Measurements from ENCODE around the gene IL6R. TPM values are rescaled to one million over a fixed set of nuclear protein-coding genes. Genes with fewer than 3 reads are reported as not detected.

The IL6R gene
- total and polyA plus RNA-seq, 4 donors: 18.8 to 67.6 (median 35.3) TPM

GRCh38 chr1:154416471-154417337, 11.6 kb downstream of the IL6R start:
- Histone ChIP-seq H3K36me3 (ENCODE audit: control insufficient read depth in 4 of 4, insufficient read depth in 3 of 4, low read depth in 1 of 4, low read length in 3 of 4) (peaks cover 0 to 6% (median 0%) of the 10 kb centered on the region in 4 donors), H3K4me3 (ENCODE audit: low read depth in 1 of 3, low read length in 3 of 3) (no peak overlapping the region), H3K27me3 (ENCODE audit: control insufficient read depth in 4 of 4, insufficient read depth in 4 of 4, low read length in 3 of 4) (no peaks in the 10 kb centered on the region), H3K27ac (ENCODE audit: low read depth in 1 of 2, low read length in 2 of 2) (peak overlapping the region; percentile 40 to 88), H3K9ac (ENCODE audit: low read depth in 1 of 2, low read length in 2 of 2) (no peak overlapping the region), H3K9me3 (ENCODE audit: control insufficient read depth in 4 of 4, low read length in 3 of 4) (no peaks in the 10 kb centered on the region), H3K4me1 (ENCODE audit: control insufficient read depth in 4 of 4, insufficient read depth in 4 of 4, low read length in 3 of 4) (peaks cover 23 to 81% (median 55%) of the 10 kb centered on the region in 4 donors)
- TF ChIP-seq, protein P1, sequence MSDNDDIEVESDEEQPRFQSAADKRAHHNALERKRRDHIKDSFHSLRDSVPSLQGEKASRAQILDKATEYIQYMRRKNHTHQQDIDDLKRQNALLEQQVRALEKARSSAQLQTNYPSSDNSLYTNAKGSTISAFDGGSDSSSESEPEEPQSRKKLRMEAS (IDR thresholded peaks at IDR 0.05): no peak
- no peak for DNase-seq (ENCODE audit: low spot score)
- 89% methylated on average over 10 of the region's 10 CpGs for WGBS

DNA sequence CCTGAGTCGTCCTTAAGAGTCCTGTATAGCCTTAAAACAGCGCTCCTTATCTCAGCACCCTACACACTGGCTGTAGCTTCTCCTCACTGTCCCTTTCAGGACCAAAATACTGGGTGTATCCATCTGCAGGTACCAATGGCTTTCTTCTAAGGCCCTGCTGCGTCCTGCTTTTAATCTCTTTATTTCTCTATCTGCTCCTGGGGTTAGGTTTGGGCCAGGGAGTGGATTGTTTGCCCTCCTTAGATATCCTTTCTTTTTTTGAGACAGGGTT, 12.1 kb downstream of the IL6R start:
- Histone ChIP-seq H3K4me1 (ENCODE audit: control insufficient read depth in 4 of 4, insufficient read depth in 4 of 4, low read length in 3 of 4) (peaks cover 23 to 80% (median 55%) of the 10 kb centered on the region in 4 donors), H3K9ac (ENCODE audit: low read depth in 1 of 2, low read length in 2 of 2) (no peak overlapping the region), H3K27ac (ENCODE audit: low read depth in 1 of 2, low read length in 2 of 2) (peak overlapping the region; percentile 40 to 88), H3K36me3 (ENCODE audit: control insufficient read depth in 4 of 4, insufficient read depth in 3 of 4, low read depth in 1 of 4, low read length in 3 of 4) (peaks cover 0 to 6% (median 0%) of the 10 kb centered on the region in 4 donors), H3K27me3 (ENCODE audit: control insufficient read depth in 4 of 4, insufficient read depth in 4 of 4, low read length in 3 of 4) (no peaks in the 10 kb centered on the region), H3K9me3 (ENCODE audit: control insufficient read depth in 4 of 4, low read length in 3 of 4) (no peaks in the 10 kb centered on the region), H3K4me3 (ENCODE audit: low read depth in 1 of 3, low read length in 3 of 3) (no peak overlapping the region)
- TF ChIP-seq SP1 (IDR thresholded peaks at IDR 0.05) (no peak), RAD21 (IDR thresholded peaks at IDR 0.05) (no peak), JUND (IDR thresholded peaks at IDR 0.05) (no peak), FOXA1 (IDR thresholded peaks at IDR 0.05) (no peak), HNF4G (IDR thresholded peaks at IDR 0.05) (no peak), HNF4A (conservative IDR thresholded peaks at IDR 0.05) (no peak), YY1 (IDR thresholded peaks at IDR 0.05) (no peak)
- TF ChIP-seq, protein P2, sequence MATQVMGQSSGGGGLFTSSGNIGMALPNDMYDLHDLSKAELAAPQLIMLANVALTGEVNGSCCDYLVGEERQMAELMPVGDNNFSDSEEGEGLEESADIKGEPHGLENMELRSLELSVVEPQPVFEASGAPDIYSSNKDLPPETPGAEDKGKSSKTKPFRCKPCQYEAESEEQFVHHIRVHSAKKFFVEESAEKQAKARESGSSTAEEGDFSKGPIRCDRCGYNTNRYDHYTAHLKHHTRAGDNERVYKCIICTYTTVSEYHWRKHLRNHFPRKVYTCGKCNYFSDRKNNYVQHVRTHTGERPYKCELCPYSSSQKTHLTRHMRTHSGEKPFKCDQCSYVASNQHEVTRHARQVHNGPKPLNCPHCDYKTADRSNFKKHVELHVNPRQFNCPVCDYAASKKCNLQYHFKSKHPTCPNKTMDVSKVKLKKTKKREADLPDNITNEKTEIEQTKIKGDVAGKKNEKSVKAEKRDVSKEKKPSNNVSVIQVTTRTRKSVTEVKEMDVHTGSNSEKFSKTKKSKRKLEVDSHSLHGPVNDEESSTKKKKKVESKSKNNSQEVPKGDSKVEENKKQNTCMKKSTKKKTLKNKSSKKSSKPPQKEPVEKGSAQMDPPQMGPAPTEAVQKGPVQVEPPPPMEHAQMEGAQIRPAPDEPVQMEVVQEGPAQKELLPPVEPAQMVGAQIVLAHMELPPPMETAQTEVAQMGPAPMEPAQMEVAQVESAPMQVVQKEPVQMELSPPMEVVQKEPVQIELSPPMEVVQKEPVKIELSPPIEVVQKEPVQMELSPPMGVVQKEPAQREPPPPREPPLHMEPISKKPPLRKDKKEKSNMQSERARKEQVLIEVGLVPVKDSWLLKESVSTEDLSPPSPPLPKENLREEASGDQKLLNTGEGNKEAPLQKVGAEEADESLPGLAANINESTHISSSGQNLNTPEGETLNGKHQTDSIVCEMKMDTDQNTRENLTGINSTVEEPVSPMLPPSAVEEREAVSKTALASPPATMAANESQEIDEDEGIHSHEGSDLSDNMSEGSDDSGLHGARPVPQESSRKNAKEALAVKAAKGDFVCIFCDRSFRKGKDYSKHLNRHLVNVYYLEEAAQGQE (IDR thresholded peaks at IDR 0.05): peak; percentile 63
- no peak for DNase-seq (ENCODE audit: low spot score)
- WGBS: 90% methylated on average over 3 of the region's 3 CpGs

- H3K4me1 ChIP-seq (ENCODE audit: control insufficient read depth in 4 of 4, insufficient read depth in 4 of 4, low read length in 3 of 4): peaks cover 29 to 79% (median 58%) of the 10 kb centered on the region in 4 donors
- H3K4me3 ChIP-seq (ENCODE audit: low read depth in 1 of 3, low read length in 3 of 3): peak overlapping the region in 1 of 3 donors; percentile 14
- WGBS: 32% methylated on average over 17 of the region's 17 CpGs
- peaks cover 0 to 6% (median 0%) of the 10 kb centered on the region in 4 donors for H3K36me3 ChIP-seq (ENCODE audit: control insufficient read depth in 4 of 4, insufficient read depth in 3 of 4, low read depth in 1 of 4, low read length in 3 of 4)
- H3K27me3 ChIP-seq (ENCODE audit: control insufficient read depth in 4 of 4, insufficient read depth in 4 of 4, low read length in 3 of 4): no peaks in the 10 kb centered on the region
- no peak for DNase-seq (ENCODE audit: low spot score)
- peak overlapping the region; percentile 98 for H3K27ac ChIP-seq (ENCODE audit: low read depth in 1 of 2, low read length in 2 of 2)
- peak overlapping the region; percentile 69 to 78 for H3K9ac ChIP-seq (ENCODE audit: low read depth in 1 of 2, low read length in 2 of 2)
- no peaks in the 10 kb centered on the region for H3K9me3 ChIP-seq (ENCODE audit: control insufficient read depth in 4 of 4, low read length in 3 of 4)
- TF ChIP-seq RAD21 (IDR thresholded peaks at IDR 0.05): peak; percentile 42 to 62
- TF ChIP-seq FOXA2 (IDR thresholded peaks at IDR 0.05): peak; percentile 99
- peak; percentile 91 to 95 for TF ChIP-seq RXRA (IDR thresholded peaks at IDR 0.05)
- TF ChIP-seq ATF3 (IDR thresholded peaks at IDR 0.05): peak; percentile 91
- TF ChIP-seq GABPA (IDR thresholded peaks at IDR 0.05 in 1 of 2, conservative IDR thresholded peaks at IDR 0.05 in 1 of 2): peak in 1 of 2 donors; percentile 59
- peak; percentile 99 for TF ChIP-seq FOXA1 (IDR thresholded peaks at IDR 0.05)
- TF ChIP-seq JUND (IDR thresholded peaks at IDR 0.05): peak; percentile 97 to 99
- TF ChIP-seq, protein P2 (IDR thresholded peaks at IDR 0.05): peak; percentile 75
- peak; percentile 99 for TF ChIP-seq SP1 (IDR thresholded peaks at IDR 0.05)
- no peak for TF ChIP-seq TAF1 (conservative IDR thresholded peaks at IDR 0.05)
- TF ChIP-seq HNF4A (conservative IDR thresholded peaks at IDR 0.05): peak; percentile 94 to 96
- TF ChIP-seq, protein P3, sequence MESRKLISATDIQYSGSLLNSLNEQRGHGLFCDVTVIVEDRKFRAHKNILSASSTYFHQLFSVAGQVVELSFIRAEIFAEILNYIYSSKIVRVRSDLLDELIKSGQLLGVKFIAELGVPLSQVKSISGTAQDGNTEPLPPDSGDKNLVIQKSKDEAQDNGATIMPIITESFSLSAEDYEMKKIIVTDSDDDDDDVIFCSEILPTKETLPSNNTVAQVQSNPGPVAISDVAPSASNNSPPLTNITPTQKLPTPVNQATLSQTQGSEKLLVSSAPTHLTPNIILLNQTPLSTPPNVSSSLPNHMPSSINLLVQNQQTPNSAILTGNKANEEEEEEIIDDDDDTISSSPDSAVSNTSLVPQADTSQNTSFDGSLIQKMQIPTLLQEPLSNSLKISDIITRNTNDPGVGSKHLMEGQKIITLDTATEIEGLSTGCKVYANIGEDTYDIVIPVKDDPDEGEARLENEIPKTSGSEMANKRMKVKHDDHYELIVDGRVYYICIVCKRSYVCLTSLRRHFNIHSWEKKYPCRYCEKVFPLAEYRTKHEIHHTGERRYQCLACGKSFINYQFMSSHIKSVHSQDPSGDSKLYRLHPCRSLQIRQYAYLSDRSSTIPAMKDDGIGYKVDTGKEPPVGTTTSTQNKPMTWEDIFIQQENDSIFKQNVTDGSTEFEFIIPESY (IDR thresholded peaks at IDR 0.05): peak; percentile 95
Observed at GRCh38 chr1:154418062-154418921, 13.1 kb downstream of the IL6R start.

Measured in liver (tissue), 9 donors.